Astrocyte of the cerebellum (primary cell): Measurements from ENCODE around the gene FAM193B.

Experiments
- DNase-seq: peaks from one replicate; pipeline ENCODE4 v3.0.0-alpha.2; 2011; ENCODE audit warnings: low read depth
- H3K4me3 ChIP-seq: 2 replicates; pipeline ENCODE4 v1.5.1; 2011; ENCODE audit warnings: mild to moderate bottlenecking, low read depth, low read length, moderate library complexity
- in situ Hi-C: cut with HindIII; loops from 2 replicates; pipeline ENCODE4 v1.10.0; 2017; ENCODE audit warnings: low sequenced_read_pairs
- TF ChIP-seq, protein P1 (sequence below): IDR thresholded peaks from 2 replicates; pipeline ENCODE4 v1.5.1; 2012; ENCODE audit warnings: low read length, low read depth, moderate library complexity, mild to moderate bottlenecking; ENCODE audit errors: missing control alignments

FAM193B gene

GRCh38 chr5:177497292-177498012, 56.9 kb downstream of the FAM193B start, which contains the start of gene PDLIM7:
Gene PDLIM7 (minus strand): TSS chr5:177497604. CDS start chr5:177496512, 1,092 bp downstream.
- in situ Hi-C loops, result no loop called here
- TF ChIP-seq, protein P1, sequence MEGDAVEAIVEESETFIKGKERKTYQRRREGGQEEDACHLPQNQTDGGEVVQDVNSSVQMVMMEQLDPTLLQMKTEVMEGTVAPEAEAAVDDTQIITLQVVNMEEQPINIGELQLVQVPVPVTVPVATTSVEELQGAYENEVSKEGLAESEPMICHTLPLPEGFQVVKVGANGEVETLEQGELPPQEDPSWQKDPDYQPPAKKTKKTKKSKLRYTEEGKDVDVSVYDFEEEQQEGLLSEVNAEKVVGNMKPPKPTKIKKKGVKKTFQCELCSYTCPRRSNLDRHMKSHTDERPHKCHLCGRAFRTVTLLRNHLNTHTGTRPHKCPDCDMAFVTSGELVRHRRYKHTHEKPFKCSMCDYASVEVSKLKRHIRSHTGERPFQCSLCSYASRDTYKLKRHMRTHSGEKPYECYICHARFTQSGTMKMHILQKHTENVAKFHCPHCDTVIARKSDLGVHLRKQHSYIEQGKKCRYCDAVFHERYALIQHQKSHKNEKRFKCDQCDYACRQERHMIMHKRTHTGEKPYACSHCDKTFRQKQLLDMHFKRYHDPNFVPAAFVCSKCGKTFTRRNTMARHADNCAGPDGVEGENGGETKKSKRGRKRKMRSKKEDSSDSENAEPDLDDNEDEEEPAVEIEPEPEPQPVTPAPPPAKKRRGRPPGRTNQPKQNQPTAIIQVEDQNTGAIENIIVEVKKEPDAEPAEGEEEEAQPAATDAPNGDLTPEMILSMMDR, result no peak
- H3K4me3 ChIP-seq, result peak within 1 kb of the TSS; percentile 83
- DNase-seq, result peak; percentile 89

DNA sequence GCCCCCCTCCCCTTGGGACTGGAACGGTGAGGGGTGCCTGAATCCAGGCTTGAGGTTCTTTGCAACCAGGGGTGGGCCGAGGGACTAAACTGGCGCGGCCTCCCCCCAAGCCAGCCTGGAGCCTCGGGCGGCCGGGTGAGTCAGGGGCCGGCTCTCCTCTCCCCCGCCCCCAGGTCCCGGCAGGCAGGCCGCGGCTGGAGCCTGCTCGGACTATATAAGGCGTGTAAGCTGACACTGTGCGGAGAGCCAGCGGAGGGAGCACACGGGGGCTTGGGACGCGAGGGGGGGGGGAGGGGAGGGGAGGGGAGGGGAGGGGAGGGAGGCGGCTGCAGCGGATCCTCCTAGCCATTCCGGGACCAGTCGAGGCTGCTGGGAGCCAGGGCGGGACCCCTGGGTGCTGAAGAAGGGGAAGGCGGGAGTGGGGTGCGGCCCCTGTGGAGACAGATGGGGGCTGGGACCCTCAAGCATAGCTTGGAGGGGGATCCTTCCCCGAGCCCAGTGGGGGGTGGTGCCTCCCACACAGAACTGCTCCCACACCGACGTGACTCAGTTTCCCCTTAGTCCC, 57.6 kb downstream of the FAM193B start:
- in situ Hi-C loops, result no loop called here
- TF ChIP-seq, protein P1, result no peak
- DNase-seq, result peak; percentile 85
- peak overlapping the region; percentile 83 for H3K4me3 ChIP-seq

- TF ChIP-seq, protein P1, result peak; percentile 62
- DNase-seq, result no peak
Observed at GRCh38 chr5:177496070-177496726, 58.2 kb downstream of the FAM193B start.

DNA sequence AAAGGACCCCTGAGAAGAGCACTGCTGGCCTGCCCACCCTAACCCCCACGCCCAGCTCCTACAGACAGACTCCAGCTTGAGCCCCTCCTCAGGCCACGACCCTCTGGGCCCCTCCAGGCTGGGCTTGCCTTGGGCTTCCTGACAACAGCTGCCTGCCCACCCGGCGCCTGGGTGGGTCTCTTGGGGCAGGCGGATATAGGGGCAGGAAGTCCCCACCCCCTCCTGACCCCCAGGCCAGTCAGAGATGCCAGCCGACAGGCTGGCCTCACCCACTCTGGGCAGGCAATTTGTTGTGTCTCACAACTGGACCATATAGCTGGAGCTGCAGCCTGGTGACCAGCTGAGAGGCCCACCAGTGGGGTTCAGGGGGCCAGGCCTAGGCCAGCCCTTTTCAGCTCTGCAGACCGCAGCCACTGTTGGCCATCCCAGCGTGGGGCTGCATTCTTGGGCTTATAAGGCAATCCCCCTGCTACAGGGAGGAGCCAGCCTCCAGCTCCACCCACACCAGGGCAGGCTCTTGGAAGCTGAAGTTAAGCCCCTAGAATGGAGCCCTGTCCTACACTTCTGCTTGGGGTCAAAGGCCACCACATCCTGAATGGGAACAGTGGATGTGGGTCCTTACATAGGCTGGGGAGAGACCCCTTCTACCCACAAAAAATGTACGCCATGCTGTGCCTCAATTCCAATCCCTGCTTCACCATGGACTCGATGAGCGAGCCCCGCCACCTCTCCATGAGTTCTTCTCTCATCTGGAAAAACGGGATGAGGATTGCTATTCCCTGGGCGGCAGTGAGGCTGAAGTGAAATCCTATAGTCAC, 58.9 kb downstream of the FAM193B start:
- peak overlapping the region; percentile 83 for H3K4me3 ChIP-seq
- in situ Hi-C loops, result no loop called here
- TF ChIP-seq, protein P1, result no peak
- peak; percentile 87 for DNase-seq

More at GRCh38 chr5:177496070-177496726, 58.2 kb downstream of the FAM193B start:
- peak overlapping the region; percentile 83 for H3K4me3 ChIP-seq
- in situ Hi-C loops, result no loop called here

GRCh38 chr5:177494346-177495195, 59.8 kb downstream of the FAM193B start:
- DNase-seq, result peak; percentile 73
- H3K4me3 ChIP-seq, result peak overlapping the region; percentile 83
- TF ChIP-seq, protein P1, result peak; percentile 48
- in situ Hi-C loops, result no loop called here
